GM13977 (cell line): ENCODE data around the gene SMAD9.

Source experiments
- DNase-seq: peaks from one replicate; pipeline ENCODE4 v3.0.0; 2012; ENCODE audit warnings: low spot score
- in situ Hi-C: fragments of 300-500 bp; cut with MboI; formaldehyde crosslinking; loops from one replicate; pipeline ENCODE4 v1.12.0; 2022; ENCODE audit warnings: low sequenced_read_pairs, low pct_unique_long_range_greater_than_20kb, mixed read lengths, inconsistent platforms; ENCODE audit not compliant: unreplicated experiment
- TF ChIP-seq, protein P1 (sequence below): IDR thresholded peaks from 2 replicates; pipeline ENCODE4 v1.5.1; 2012; ENCODE audit warnings: mild to moderate bottlenecking, control low read depth; ENCODE audit not compliant: insufficient read depth; ENCODE audit errors: extremely low read depth, missing control alignments

The SMAD9 gene

DNA sequence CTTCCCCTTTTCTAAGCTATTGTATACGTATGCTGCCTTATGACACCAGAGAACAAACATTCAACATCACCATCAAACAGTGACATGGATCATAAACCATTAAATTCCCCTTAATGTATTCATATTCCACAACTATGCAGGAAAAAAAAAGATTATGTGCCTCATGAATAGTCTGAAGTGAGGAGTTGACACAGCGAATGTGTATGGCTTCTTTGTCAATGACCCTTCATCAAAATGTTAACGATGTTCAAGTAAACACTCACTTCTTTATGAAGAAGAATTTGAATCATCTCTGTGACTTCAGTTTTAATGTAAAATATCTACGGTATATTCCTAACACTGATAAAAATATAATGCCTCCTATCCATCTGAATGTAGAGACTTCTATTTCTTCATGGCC, 44.6 kb downstream of the SMAD9 start:
- DNase-seq = no peak
- in situ Hi-C loops = no loop called here
- TF ChIP-seq, protein P1, sequence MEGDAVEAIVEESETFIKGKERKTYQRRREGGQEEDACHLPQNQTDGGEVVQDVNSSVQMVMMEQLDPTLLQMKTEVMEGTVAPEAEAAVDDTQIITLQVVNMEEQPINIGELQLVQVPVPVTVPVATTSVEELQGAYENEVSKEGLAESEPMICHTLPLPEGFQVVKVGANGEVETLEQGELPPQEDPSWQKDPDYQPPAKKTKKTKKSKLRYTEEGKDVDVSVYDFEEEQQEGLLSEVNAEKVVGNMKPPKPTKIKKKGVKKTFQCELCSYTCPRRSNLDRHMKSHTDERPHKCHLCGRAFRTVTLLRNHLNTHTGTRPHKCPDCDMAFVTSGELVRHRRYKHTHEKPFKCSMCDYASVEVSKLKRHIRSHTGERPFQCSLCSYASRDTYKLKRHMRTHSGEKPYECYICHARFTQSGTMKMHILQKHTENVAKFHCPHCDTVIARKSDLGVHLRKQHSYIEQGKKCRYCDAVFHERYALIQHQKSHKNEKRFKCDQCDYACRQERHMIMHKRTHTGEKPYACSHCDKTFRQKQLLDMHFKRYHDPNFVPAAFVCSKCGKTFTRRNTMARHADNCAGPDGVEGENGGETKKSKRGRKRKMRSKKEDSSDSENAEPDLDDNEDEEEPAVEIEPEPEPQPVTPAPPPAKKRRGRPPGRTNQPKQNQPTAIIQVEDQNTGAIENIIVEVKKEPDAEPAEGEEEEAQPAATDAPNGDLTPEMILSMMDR = no peak

DNA sequence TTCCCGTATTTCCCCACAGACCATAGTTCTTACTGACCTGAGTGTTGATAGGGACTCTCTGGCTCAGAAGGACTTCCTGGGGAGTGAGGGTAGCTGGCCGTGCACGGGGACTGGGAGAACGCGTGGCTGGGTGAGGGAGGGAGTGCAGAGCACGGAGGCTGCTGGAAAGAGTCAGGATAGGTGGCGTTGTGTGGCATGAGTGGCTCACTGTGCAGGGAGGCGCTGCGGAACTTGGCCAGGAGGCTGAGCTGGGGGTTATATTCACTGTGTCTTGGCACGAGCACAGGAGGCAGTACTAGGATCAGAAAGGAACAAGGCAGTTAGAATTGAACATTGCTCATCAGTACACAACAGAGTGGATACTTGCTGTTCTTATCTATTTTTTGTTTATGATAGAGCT, 47.4 kb downstream of the SMAD9 start:
- in situ Hi-C loops = no loop called here
- TF ChIP-seq, protein P1 = no peak
- DNase-seq = no peak

DNA sequence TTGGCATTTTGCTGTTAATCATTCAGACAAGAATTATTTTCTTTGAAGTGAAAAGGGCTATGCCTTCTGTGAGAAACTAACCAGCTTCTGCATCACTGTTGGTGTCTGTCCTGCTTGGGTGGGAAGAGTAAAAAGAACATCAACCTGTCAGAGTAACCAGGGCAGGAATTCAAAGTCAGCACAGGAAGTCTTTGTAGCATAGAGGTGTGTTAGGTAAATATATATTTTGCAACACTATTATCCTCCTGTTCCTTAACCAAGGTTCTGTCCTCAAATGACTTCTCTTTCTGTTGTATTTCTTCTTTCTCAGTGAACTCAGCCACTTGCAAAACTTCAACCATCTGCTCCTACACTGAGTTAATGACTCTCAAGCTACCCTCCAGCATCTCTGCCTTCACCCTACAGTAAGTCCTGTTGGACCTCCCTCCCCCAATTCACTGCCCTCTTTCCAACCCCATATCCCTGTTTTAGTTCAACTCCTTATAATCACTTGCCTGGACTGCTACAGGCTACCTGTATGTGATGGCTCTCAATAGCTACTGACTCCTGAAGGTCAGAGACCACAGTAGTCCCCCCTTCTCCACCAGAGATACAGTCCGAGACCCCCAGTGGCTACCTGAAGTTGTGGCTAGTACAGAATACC, 49.9 kb downstream of the SMAD9 start:
- in situ Hi-C loops = no loop called here
- no peak for DNase-seq
- TF ChIP-seq, protein P1 = no peak

DNA sequence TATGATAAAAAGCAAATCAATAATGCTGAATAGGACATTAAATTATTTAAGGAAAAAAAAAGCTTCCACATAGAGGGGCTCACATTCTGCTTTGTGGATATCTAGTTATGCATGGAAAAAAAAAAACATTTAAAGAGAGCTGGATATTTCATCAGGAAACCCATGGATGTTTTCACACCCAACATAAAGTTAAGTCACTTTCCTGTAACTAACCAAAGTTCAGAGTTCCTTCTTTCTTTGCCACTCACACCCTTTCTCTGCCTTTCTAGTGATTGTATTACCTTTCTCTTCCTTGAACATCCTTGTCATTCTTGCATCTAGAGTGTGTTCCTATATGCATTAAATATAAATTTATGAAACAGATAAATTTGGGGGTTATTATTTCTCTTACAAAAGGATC, 53.8 kb downstream of the SMAD9 start:
- in situ Hi-C loops = no loop called here

DNA sequence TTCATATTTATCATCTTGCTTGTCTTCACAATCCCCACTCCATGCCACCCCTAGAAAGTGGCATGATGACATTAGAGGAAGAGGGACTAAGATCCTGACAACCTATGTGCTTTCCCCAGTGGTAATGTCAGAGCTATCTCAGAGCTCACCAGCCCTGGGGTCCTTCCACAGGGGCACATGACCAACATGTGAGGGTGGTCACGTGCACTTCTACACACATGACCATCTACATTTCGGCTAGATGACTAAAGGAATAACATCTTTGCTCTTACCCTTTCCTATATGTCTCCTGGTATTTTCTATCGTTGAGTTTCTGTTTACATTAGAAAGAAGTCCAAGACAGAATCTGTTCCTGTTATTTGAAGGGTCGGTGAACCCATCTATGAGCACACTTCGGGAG, 54.8 kb downstream of the SMAD9 start:
- TF ChIP-seq, protein P1 = no peak
- in situ Hi-C loops = no loop called here
- no peak for DNase-seq

More for the DNA sequence above, 53.8 kb downstream of the SMAD9 start:
- TF ChIP-seq, protein P1 = no peak
- no peak for DNase-seq

DNA sequence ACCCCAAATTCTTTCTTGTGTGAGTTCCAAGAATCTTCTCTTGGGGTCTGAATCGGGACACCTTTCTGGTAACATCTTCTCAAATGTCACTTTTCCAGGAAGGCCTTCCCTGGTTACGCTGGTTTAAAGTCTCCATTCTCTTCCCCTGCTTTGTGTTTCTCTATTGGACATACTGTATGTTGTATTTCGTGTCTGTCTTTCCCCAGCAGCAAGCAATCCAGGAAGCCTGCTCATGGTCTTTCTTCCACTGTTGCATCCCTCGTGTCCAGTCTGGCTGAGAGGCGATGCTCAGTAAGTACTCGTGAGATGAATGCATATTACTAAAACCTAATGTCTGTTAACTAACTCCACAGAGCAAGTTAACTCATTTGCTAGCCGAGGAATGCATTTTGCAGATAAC, 57.3 kb downstream of the SMAD9 start:
- TF ChIP-seq, protein P1 = no peak
- in situ Hi-C loops = no loop called here
- no peak for DNase-seq

DNA sequence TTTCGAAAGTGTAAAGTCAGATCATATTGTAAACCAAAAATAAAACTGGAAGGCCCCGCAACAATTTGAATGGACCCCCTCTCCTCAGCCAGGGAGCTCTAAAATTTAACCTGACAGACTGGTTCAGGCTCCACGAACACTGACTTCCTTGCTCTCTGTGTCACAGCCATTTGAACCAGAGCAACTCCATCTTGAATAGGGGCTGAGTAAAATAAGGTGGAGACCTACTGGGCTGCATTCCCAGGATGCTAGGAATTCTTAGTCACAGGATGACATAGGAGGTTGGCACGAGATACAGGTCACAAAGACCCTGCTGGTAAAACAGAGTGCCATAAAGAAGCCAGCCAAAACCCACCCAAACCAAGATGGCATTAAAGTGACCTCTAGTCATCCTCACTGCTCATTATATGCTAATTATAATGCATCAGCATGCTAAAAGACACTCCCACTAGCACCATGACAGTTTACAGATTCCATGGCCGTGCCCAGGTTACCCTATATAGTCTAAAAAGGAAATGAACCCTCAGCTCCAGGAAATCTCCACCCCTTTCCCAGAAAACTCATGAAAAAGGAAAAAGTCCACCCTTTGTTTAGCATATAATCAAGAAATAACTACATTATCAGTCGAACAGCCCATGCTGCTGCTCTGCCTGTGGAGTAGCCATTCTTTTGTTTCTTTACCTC, 57.9 kb downstream of the SMAD9 start:
- DNase-seq = no peak
- in situ Hi-C loops = no loop called here
- TF ChIP-seq, protein P1 = no peak
